PC-3 (cell line): ENCODE data around the gene PDZD7. TPM values are rescaled to one million over a fixed set of nuclear protein-coding genes. Genes with fewer than 3 reads are reported as not detected.

Experiments used
- ATAC-seq: fragments of 200-7000 bp; cut with Tn5 transposase; 2 replicates; pipeline ENCODE4 v1.9.1; 2020; ENCODE audit warnings: mild to moderate bottlenecking, moderate library complexity
- BruUV-seq: library from RNA; stranded (reverse); fragments of 400-500 nt; replicated peaks from 2 replicates; lab custom pipeline; 2021; lab: Mats Ljungman, UMichigan
- CTCF ChIA-PET: fragments of 300-600 bp; sonication (Branson Sonifier 250); formaldehyde crosslinking; loops from one replicate; lab custom pipeline; 2022; ENCODE audit warnings: antibody characterized with exemption; lab: Charles Lee
- POLR2A ChIA-PET: fragments of 300-600 bp; sonication (Branson Sonifier 250); formaldehyde crosslinking; loops from one replicate; lab custom pipeline; 2022; ENCODE audit warnings: antibody characterized with exemption; ENCODE audit not compliant: unreplicated experiment; lab: Charles Lee
- DNase-seq: peaks from one replicate; pipeline ENCODE4 v3.0.0-alpha.2; 2015
- H2AFZ ChIP-seq: fragments of 300-600 bp; sonication (generic); 2 replicates; pipeline ENCODE4 v1.6.0; 2016; ENCODE audit warnings: antibody characterized with exemption, low read length
- H3F3A ChIP-seq: fragments of 300-600 bp; sonication (generic); one replicate; pipeline ENCODE4 v1.6.0; 2017; ENCODE audit warnings: antibody characterized with exemption, low read length, control low read depth, mild to moderate bottlenecking; ENCODE audit not compliant: unreplicated experiment
- H3K27ac ChIP-seq: fragments of 300-600 bp; sonication (generic); 2 replicates; pipeline ENCODE4 v1.5.1; 2016; ENCODE audit warnings: mild to moderate bottlenecking, low read length
- H3K27me3 ChIP-seq: fragments of 300-600 bp; sonication (generic); 2 replicates; pipeline ENCODE4 v1.6.1; 2016; ENCODE audit warnings: low read length, mixed read lengths
- H3K36me3 ChIP-seq: fragments of 300-600 bp; sonication (generic); 2 replicates; pipeline ENCODE4 v1.6.1; 2016; ENCODE audit warnings: low read depth, mixed run types, low read length, mixed read lengths
- H3K4me1 ChIP-seq: fragments of 300-600 bp; sonication (generic); 2 replicates; pipeline ENCODE4 v1.5.1; 2016; ENCODE audit warnings: low read length; ENCODE audit not compliant: insufficient read depth
- H3K4me2 ChIP-seq: fragments of 300-600 bp; sonication (generic); 2 replicates; pipeline ENCODE4 v1.6.0; 2016; ENCODE audit warnings: low read length
- H3K4me3 ChIP-seq: fragments of 300-600 bp; sonication (generic); 2 replicates; pipeline ENCODE4 v1.5.1; 2016; ENCODE audit warnings: mild to moderate bottlenecking, low read length, mixed read lengths
- H3K79me2 ChIP-seq: fragments of 300-600 bp; sonication (generic); 2 replicates; pipeline ENCODE4 v1.6.1; 2017; ENCODE audit warnings: low read length, mixed read lengths
- H3K9ac ChIP-seq: fragments of 300-600 bp; sonication (generic); 2 replicates; pipeline ENCODE4 v1.6.0; 2016; ENCODE audit warnings: mild to moderate bottlenecking, low read length
- H3K9me2 ChIP-seq: fragments of 300-600 bp; sonication (generic); replicated peaks from 2 replicates; pipeline ENCODE4 v1.6.1; 2016; ENCODE audit warnings: mixed run types, low read length, mixed read lengths
- H3K9me3 ChIP-seq: fragments of 300-600 bp; sonication (generic); 2 replicates; pipeline ENCODE4 v1.6.1; 2016; ENCODE audit warnings: low read length, mixed read lengths
- H4K20me1 ChIP-seq: fragments of 300-600 bp; sonication (generic); 2 replicates; pipeline ENCODE4 v1.6.1; 2016; ENCODE audit warnings: low read length, mixed read lengths
- EZH2 ChIP-seq: fragments of 300-600 bp; sonication (generic); IDR thresholded peaks from one replicate; pipeline ENCODE4 v1.6.1; 2017; ENCODE audit warnings: antibody characterized with exemption, mild to moderate bottlenecking, low read length; ENCODE audit not compliant: unreplicated experiment
- EZH2phosphoT487 ChIP-seq: fragments of 300-600 bp; sonication (generic); IDR thresholded peaks from 2 replicates; pipeline ENCODE4 v1.6.1; 2018; ENCODE audit warnings: mild to moderate bottlenecking, antibody characterized with exemption, low read length, borderline replicate concordance
- intact Hi-C: fragments of 100-400 bp; cut with micrococcal nuclease; formaldehyde crosslinking; loops from 2 replicates; pipeline ENCODE4 v1.9.0; 2023
- total RNA-seq: library from RNA; depleted of rRNA; stranded (reverse); fragments of >200 nt; gene quantifications from 2 replicates; pipeline ENCODE4 v1.2.3, GENCODE V29; 2014
- TF ChIP-seq, protein P1 (sequence below): fragments of 300-600 bp; sonication (generic); conservative IDR thresholded peaks from 2 replicates; pipeline ENCODE4 v1.5.1; 2017; ENCODE audit warnings: antibody characterized with exemption, low read depth, mild to moderate bottlenecking, low read length

PDZD7 gene
- total RNA-seq, 1 experiment from 2014 or later: 2.8 TPM

DNA sequence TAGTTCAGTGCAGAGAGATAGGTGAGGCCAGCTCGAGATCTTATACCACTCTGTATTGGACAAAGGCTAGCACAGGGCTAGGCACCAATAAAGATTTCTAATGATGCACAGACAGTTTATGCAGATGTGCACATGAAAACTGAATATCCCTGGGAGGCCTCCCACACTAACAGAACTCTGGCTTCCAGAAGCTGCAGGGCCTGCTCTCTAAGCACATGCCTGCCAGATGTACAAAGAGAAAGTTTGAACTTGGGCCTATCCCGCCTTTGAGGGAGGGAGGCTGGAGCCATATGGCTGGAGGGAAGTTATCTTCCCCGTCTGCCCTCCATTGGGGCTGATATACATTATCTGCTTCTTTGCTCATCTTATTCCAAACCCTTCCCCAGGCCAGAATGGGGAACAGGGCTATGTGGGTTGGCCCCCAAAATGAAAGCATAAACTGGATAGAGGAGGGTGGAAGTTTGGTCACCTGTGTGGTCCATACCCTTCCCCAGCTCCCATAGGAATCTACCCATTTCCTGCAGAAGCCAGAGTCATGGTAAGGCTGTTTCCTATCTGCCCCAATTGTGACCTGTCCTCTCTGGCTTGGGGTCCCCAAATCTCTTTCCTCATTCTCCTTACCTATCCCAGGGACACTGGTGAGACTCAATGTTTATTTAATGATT lies 34.7 kb upstream of the PDZD7 start:
- CTCF ChIA-PET: interaction anchor here (1.2 kb wide), 1 partner anchor 16 kb away, joined by 5 read pairs; no protein-coding TSS in a partner anchor
- no peak for DNase-seq
- Histone ChIP-seq H4K20me1 (no peaks in the 10 kb centered on the region), H3K4me2 (peak overlapping the region; percentile 89), H3F3A (no peaks in the 10 kb centered on the region), H3K27ac (peak overlapping the region; percentile 80), H3K9me3 (no peaks in the 10 kb centered on the region), H3K9me2 (no peaks in the 10 kb centered on the region), H3K36me3 (no peaks in the 10 kb centered on the region), H3K27me3 (no peaks in the 10 kb centered on the region), H3K79me2 (peaks cover 29% of the 10 kb centered on the region), H2AFZ (peak overlapping the region; percentile 86), H3K4me1 (peaks cover 36% of the 10 kb centered on the region), H3K9ac (peak overlapping the region; percentile 67), H3K4me3 (peak overlapping the region; percentile 72)
- no TSS peak for BruUV-seq
- TF ChIP-seq, protein P1, sequence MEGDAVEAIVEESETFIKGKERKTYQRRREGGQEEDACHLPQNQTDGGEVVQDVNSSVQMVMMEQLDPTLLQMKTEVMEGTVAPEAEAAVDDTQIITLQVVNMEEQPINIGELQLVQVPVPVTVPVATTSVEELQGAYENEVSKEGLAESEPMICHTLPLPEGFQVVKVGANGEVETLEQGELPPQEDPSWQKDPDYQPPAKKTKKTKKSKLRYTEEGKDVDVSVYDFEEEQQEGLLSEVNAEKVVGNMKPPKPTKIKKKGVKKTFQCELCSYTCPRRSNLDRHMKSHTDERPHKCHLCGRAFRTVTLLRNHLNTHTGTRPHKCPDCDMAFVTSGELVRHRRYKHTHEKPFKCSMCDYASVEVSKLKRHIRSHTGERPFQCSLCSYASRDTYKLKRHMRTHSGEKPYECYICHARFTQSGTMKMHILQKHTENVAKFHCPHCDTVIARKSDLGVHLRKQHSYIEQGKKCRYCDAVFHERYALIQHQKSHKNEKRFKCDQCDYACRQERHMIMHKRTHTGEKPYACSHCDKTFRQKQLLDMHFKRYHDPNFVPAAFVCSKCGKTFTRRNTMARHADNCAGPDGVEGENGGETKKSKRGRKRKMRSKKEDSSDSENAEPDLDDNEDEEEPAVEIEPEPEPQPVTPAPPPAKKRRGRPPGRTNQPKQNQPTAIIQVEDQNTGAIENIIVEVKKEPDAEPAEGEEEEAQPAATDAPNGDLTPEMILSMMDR: no peak
- ATAC-seq: no peak
- intact Hi-C loops: loop anchor here (1.0 to 2.0 kb wide), 2 partner anchors 13 to 24 kb away; no protein-coding TSS in a partner anchor
- POLR2A ChIA-PET: no interaction called here

DNA sequence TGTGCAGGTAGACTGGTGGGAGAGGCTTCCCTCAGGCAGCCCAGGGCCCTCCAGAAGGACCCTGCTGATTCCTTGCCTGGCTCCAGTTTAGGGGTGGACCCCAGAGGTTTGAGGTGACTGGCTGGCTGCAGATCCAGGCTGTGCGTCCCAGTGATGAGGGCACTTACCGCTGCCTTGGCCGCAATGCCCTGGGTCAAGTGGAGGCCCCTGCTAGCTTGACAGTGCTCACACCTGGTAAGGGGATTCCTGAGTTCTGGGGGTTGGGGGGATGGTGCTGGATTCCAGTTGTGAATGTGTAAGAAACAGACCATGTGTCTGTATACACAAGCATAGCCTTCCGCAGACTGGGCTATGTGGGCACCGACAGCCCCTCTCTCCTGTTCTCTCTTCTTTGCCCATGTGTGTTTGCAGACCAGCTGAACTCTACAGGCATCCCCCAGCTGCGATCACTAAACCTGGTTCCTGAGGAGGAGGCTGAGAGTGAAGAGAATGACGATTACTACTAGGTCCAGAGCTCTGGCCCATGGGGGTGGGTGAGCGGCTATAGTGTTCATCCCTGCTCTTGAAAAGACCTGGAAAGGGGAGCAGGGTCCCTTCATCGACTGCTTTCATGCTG lies 33.6 kb upstream of the PDZD7 start:
- Histone ChIP-seq H3K27ac (no peak overlapping the region), H3K9me2 (no peaks in the 10 kb centered on the region), H3K4me2 (no peak overlapping the region), H3K4me3 (no peak overlapping the region), H3K9me3 (no peaks in the 10 kb centered on the region), H3K4me1 (peaks cover 36% of the 10 kb centered on the region), H3K79me2 (peaks cover 38% of the 10 kb centered on the region), H3F3A (no peaks in the 10 kb centered on the region), H3K9ac (no peak overlapping the region), H2AFZ (no peak overlapping the region), H3K36me3 (no peaks in the 10 kb centered on the region), H4K20me1 (no peaks in the 10 kb centered on the region), H3K27me3 (no peaks in the 10 kb centered on the region)
- no TSS peak for BruUV-seq
- TF ChIP-seq EZH2 (no peak), EZH2phosphoT487 (no peak)
- TF ChIP-seq, protein P1: no peak
- ATAC-seq (no peak), DNase-seq (no peak)
- CTCF ChIA-PET: interaction anchor here (1.2 kb wide), 1 partner anchor 15 kb away, joined by 5 read pairs; no protein-coding TSS in a partner anchor
- intact Hi-C loops: no loop called here
- POLR2A ChIA-PET: no interaction called here
